Raji (cell line): ENCODE data around the gene OR2V2.

Source experiments
- POLR2A ChIP-seq: IDR thresholded peaks from 2 replicates; pipeline ENCODE4 v1.6.1; 2011; ENCODE audit warnings: low read depth, low read length, control low read depth; ENCODE audit not compliant: insufficient read depth

The OR2V2 gene

DNA sequence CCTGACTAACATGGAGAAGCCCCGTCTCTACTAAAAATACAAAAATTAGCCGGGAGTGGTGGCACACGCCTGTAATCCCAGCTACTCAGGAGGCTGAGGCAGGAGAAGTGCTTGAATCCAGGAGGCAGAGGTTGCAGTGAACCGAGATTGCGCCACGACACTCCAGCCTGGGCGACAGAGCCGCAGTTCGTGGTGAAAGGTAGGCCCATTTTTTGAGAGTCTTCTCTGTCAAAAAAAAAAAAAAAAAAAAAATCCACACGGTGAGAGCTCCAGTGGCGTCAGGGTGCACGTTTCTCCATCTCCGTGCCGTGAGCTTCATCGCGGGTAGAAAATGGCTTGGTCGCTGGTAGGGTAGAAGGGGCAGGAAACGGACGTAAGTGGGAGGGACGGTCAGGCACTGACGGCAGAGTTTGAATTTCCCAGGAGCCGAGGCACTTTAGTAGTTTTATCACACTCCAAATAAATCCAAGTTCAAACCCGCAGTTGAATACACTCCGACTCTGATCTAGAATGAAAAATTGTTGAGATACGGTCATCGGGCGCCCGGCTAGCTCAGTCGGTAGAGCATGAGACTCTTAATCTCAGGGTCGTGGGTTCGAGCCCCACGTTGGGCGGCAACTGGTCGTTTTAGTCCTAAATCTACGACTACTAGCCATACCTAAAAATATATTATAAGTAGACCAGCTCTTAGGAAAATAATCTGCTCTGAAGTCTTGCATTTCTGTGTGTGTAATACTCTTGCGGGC lies 60.0 kb downstream of the OR2V2 start:
- TF ChIP-seq POLR2A: peak; percentile 42

DNA sequence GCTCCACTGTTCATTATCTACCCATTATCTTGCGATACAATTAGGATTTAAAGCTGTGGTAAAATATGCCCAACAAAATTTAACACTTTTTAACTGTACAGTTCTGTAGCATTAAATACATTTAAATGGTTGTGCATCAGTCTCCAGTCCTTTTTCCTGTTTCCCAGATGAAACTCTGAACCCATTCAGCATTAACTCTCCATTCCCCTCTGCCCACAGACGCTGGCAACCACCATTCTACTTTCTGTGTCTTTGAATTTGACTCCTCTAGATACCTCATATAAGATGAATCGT lies 60.5 kb downstream of the OR2V2 start:
- no peak for TF ChIP-seq POLR2A
